ENCODE measurements around the gene RAB5IF. TPM values are rescaled to one million over a fixed set of nuclear protein-coding genes. Genes with fewer than 3 reads are reported as not detected.

Gene RAB5IF
- total RNA-seq, 6 donors from 2014 or later = 57.6 to 124 (median 80.3) TPM

- Histone ChIP-seq H3K36me3 (peaks cover 0 to 71% (median 26%) of the 10 kb centered on the region in 4 donors), H3K4me3 (no peak overlapping the region), H3K9me3 (no peaks in the 10 kb centered on the region), H3K4me1 (no peaks in the 10 kb centered on the region), H3K27ac (no peak overlapping the region), H3K27me3 (no peaks in the 10 kb centered on the region)
- DNase-seq (no peak), ATAC-seq (ENCODE audit: low FRiP score in 2 of 2) (no peak)
- WGBS, 2 donors = 78 to 84% methylated on average over 4 of the region's 4 CpGs
- TF ChIP-seq POLR2AphosphoS5 (IDR thresholded peaks at IDR 0.05) (no peak), POLR2A (IDR thresholded peaks at IDR 0.05) (no peak), EP300 (IDR thresholded peaks at IDR 0.05) (no peak), CTCF (IDR thresholded peaks at IDR 0.05) (no peak)
Measured at GRCh38 chr20:36656733-36657132, 51.2 kb downstream of the RAB5IF start.

GRCh38 chr20:36658300-36658699 is 52.7 kb downstream of the RAB5IF start:
- DNase-seq = no peak
- Histone ChIP-seq H3K4me1 (no peaks in the 10 kb centered on the region), H3K4me3 (no peak overlapping the region), H3K27me3 (no peaks in the 10 kb centered on the region), H3K36me3 (peaks cover 0 to 67% (median 18%) of the 10 kb centered on the region in 4 donors), H3K9me3 (no peaks in the 10 kb centered on the region), H3K27ac (no peak overlapping the region)
- WGBS, 2 donors = 54 to 59% methylated on average over 3 of the region's 3 CpGs
- ATAC-seq (ENCODE audit: low FRiP score in 2 of 2) = no peak
- no peak for TF ChIP-seq CTCF (IDR thresholded peaks at IDR 0.05)
- no peak for TF ChIP-seq EP300 (IDR thresholded peaks at IDR 0.05)
- no peak for TF ChIP-seq POLR2A (IDR thresholded peaks at IDR 0.05)
- no peak for TF ChIP-seq POLR2AphosphoS5 (IDR thresholded peaks at IDR 0.05)

Small RNAs within 50 kb of the gene (small RNA-seq; reads per million reads assigned to genes)
- 0 reads per million in 4 donors for gene RF00017

Other genes starting within 250 kb of the RAB5IF start
- 100 to 1,000 TPM in 5 of 6 donors, 10 to 100 TPM in 1; 79.6 to 425 (median 169) TPM for gene MYL9, start 64.3 kb upstream of the RAB5IF start, total RNA-seq
- 10 to 100 TPM in 4 of 6 donors, 1 to 10 TPM in 2; 9.4 to 20.1 (median 11.9) TPM for gene TGIF2, start 32.2 kb upstream of the RAB5IF start, total RNA-seq
- 1 to 10 TPM in 5 of 6 donors, under 1 TPM in 1; 0.97 to 6.9 (median 3.0) TPM for gene SLA2, start 40.4 kb downstream of the RAB5IF start, total RNA-seq
- gene NDRG3, start 140.3 kb downstream of the RAB5IF start, total RNA-seq = 10 to 100 TPM in 5 of 6 donors, 1 to 10 TPM in 1; 7.8 to 28.7 (median 18.2) TPM
- 10 to 100 TPM in 2 of 6 donors, 1 to 10 TPM in 4; 4.7 to 29.3 (median 7.8) TPM for gene DSN1, start 168.0 kb downstream of the RAB5IF start, total RNA-seq